Transverse colon (tissue), 4 donors: ENCODE results near the gene SERAC1. TPM values are rescaled to one million over a fixed set of nuclear protein-coding genes. Genes with fewer than 3 reads are reported as not detected.

Experiments
- DNase-seq: peaks from one replicate; pipeline ENCODE4 v3.0.0-alpha.2; 2019
- H3K27ac ChIP-seq, 4 donors: fragments of 200-600 bp; sonication (generic); 2 replicates each; pipeline ENCODE4 v1.5.1; 2016 to 2018; ENCODE audit warnings: inconsistent platforms in 4 of 4
- H3K27me3 ChIP-seq: fragments of 200-600 bp; sonication (generic); 2 replicates; pipeline ENCODE4 v1.5.1; 2017; ENCODE audit warnings: inconsistent platforms
- H3K36me3 ChIP-seq, 4 donors: fragments of 200-600 bp; sonication (generic); 2 replicates each; pipeline ENCODE4 v1.5.1; 2017 to 2019; ENCODE audit warnings: inconsistent platforms in 4 of 4
- H3K4me1 ChIP-seq, 4 donors: fragments of 200-600 bp; sonication (generic); 2 replicates each; pipeline ENCODE4 v1.5.1; 2017 to 2020; ENCODE audit warnings: inconsistent platforms in 4 of 4
- H3K4me3 ChIP-seq, 4 donors: fragments of 200-600 bp; sonication (generic); 1 replicate in 1 of 4; 2 replicates in 3 of 4; pipeline versions ENCODE4 v1.5.1 to v1.6.1; 2017 to 2019; ENCODE audit warnings: inconsistent platforms in 4 of 4
- H3K9me3 ChIP-seq, 2 donors: fragments of 200-600 bp; sonication (generic); 2 replicates each; pipeline ENCODE4 v1.5.1; 2017 to 2019; ENCODE audit warnings: inconsistent platforms in 2 of 2
- CTCF ChIP-seq, 5 experiments: fragments of 200-600 bp in 3 of 5; fragments of 450-650 bp in 2 of 5; sonication (generic) in 3 of 5; IDR thresholded peaks; 1 replicate in 2 of 5; 2 replicates in 3 of 5; pipeline ENCODE4 v1.5.1; 2016 to 2017; ENCODE audit warnings: antibody characterized with exemption in 5 of 5, inconsistent platforms in 3 of 5, mild to moderate bottlenecking in 2 of 5, moderate library complexity in 1 of 5
- EP300 ChIP-seq: sonication (generic); formaldehyde crosslinking; IDR thresholded peaks from one replicate; pipeline ENCODE4 v1.6.1; 2017; ENCODE audit warnings: antibody characterized with exemption, low read depth
- POLR2A ChIP-seq: fragments of 450-650 bp; IDR thresholded peaks from one replicate; pipeline ENCODE4 v1.6.1; 2016; ENCODE audit warnings: antibody characterized with exemption, mild to moderate bottlenecking, moderate library complexity
- POLR2AphosphoS5 ChIP-seq, 3 donors: sonication (generic); formaldehyde crosslinking; IDR thresholded peaks; one replicate each; pipeline ENCODE4 v1.6.1; 2016; ENCODE audit warnings: antibody characterized with exemption in 3 of 3
- WGBS, 2 donors: methylation state at CpG; one replicate each; pipeline ENCODE4 v1.1.5; 2018; ENCODE audit warnings: low coverage in 1 of 2; 5-methylcytosine and 5-hydroxymethylcytosine counted together
- in situ Hi-C, 4 donors: fragments of 200-750 bp; cut with MboI; loops; one replicate each; pipeline versions ENCODE4 v1.15.0 to v1.15.1; 2017; ENCODE audit warnings: low sequenced_read_pairs in 3 of 4, low pct_ligation_motif_present in 1 of 4, low pct_unique_long_range_greater_than_20kb in 1 of 4
- intact Hi-C: fragments of 100-400 bp; cut with DNase I; formaldehyde crosslinking; loops from one replicate; pipeline ENCODE4 v1.15.1; 2023; ENCODE audit warnings: low total_unique reads
- total RNA-seq, 4 donors: library from RNA; depleted of rRNA; stranded (reverse); fragments of >200 nt; gene quantifications; one replicate each; pipeline ENCODE4 v1.1.0, GENCODE V29; 2016

Gene SERAC1
- total RNA-seq, 4 donors from 2014 or later, result 9.8 to 125 (median 13.5) TPM

DNA sequence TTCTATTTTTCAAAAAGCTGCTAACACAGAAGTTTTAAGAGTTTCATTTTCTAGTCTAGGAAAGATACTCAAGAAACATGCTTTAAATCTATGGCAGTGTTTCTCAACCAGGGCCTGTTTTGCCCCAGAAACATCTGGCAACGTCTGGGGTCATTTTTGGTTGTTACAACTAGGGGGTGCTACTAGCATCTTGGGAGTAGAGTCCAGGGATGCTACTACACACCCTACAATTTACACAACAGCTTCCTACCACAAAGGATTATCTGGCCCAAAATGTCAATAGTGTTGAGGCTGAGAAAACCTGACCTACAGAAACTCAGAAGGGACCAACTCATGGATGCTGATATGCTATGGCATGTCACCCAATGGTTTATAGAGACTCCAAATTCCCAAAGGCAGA lies 24.4 kb downstream of the SERAC1 start:
- Histone ChIP-seq H3K27ac (no peak overlapping the region), H3K27me3 (no peaks in the 10 kb centered on the region), H3K36me3 (peaks cover 0 to 23% (median 4%) of the 10 kb centered on the region in 4 donors), H3K4me3 (no peak overlapping the region), H3K9me3 (no peaks in the 10 kb centered on the region), H3K4me1 (no peaks in the 10 kb centered on the region)
- no peak for TF ChIP-seq POLR2AphosphoS5 (IDR thresholded peaks at IDR 0.05)
- TF ChIP-seq EP300, result no peak
- TF ChIP-seq POLR2A, result no peak
- TF ChIP-seq CTCF (IDR thresholded peaks at IDR 0.05), result peak in 1 of 5 experiments; percentile 4
- WGBS, 2 donors, result 43 to 83% methylated on average over 1 of the region's 1 CpG
- intact Hi-C loops (no loop called here), in situ Hi-C loops (no loop called here)
- no peak for DNase-seq

- Histone ChIP-seq H3K36me3 (peaks cover 0 to 23% (median 4%) of the 10 kb centered on the region in 4 donors), H3K27ac (no peak overlapping the region), H3K27me3 (no peaks in the 10 kb centered on the region), H3K4me1 (no peaks in the 10 kb centered on the region), H3K9me3 (no peaks in the 10 kb centered on the region), H3K4me3 (no peak overlapping the region)
- DNase-seq, result no peak
- in situ Hi-C loops (no loop called here), intact Hi-C loops (no loop called here)
- no peak for TF ChIP-seq CTCF (IDR thresholded peaks at IDR 0.05)
- TF ChIP-seq POLR2A, result no peak
- TF ChIP-seq POLR2AphosphoS5 (IDR thresholded peaks at IDR 0.05), result no peak
- no peak for TF ChIP-seq EP300
Measured at GRCh38 chr6:158142789-158143188, 25.3 kb downstream of the SERAC1 start.

- Histone ChIP-seq H3K4me3 (no peak overlapping the region), H3K36me3 (no peaks in the 10 kb centered on the region), H3K9me3 (no peaks in the 10 kb centered on the region), H3K27me3 (no peaks in the 10 kb centered on the region), H3K4me1 (no peaks in the 10 kb centered on the region), H3K27ac (no peak overlapping the region)
- 50 to 64% methylated on average over 1 of the region's 1 CpG for WGBS, 2 donors
- in situ Hi-C loops, result no loop called here
- TF ChIP-seq POLR2AphosphoS5 (IDR thresholded peaks at IDR 0.05) (no peak), POLR2A (no peak), CTCF (IDR thresholded peaks at IDR 0.05) (peak in 1 of 5 experiments; percentile 22)
- intact Hi-C loops, result no loop called here
- DNase-seq, result no peak
Measured at GRCh38 chr6:158131926-158132325, 36.1 kb downstream of the SERAC1 start.

GRCh38 chr6:158125271-158125670 lies 42.8 kb downstream of the SERAC1 start:
- Histone ChIP-seq H3K9me3 (no peaks in the 10 kb centered on the region), H3K27me3 (no peaks in the 10 kb centered on the region), H3K4me3 (no peak overlapping the region), H3K4me1 (no peaks in the 10 kb centered on the region), H3K27ac (no peak overlapping the region), H3K36me3 (no peaks in the 10 kb centered on the region)
- in situ Hi-C loops (no loop called here), intact Hi-C loops (no loop called here)
- DNase-seq, result no peak
- 92 to 98% methylated on average over 2 of the region's 2 CpGs for WGBS, 2 donors
- no peak for TF ChIP-seq CTCF (IDR thresholded peaks at IDR 0.05)
- TF ChIP-seq POLR2A, result no peak
- no peak for TF ChIP-seq POLR2AphosphoS5 (IDR thresholded peaks at IDR 0.05)
- no peak for TF ChIP-seq EP300
